H1 (cell line): Measurements from ENCODE around the gene ZNF750. TPM values are rescaled to one million over a fixed set of nuclear protein-coding genes. Genes with fewer than 3 reads are reported as not detected.

ENCODE experiments used
- EP300 ChIP-seq, 2 experiments: IDR thresholded peaks; 1 replicate in 1 of 2; 2 replicates in 1 of 2; pipeline ENCODE4 v1.6.1; 2011 to 2012; ENCODE audit warnings: low read depth in 2 of 2, low read length in 2 of 2, mild to moderate bottlenecking in 2 of 2, borderline replicate concordance in 1 of 2, inconsistent platforms in 1 of 2, moderate library complexity in 1 of 2
- EZH2 ChIP-seq: fragments of 200-600 bp; sonication (generic); IDR thresholded peaks from 2 replicates; pipeline ENCODE4 v1.7.1; 2012; ENCODE audit warnings: low read depth, mild to moderate bottlenecking, moderate library complexity, low read length, inconsistent platforms; ENCODE audit not compliant: severe bottlenecking
- PHF8 ChIP-seq: fragments of 200-600 bp; sonication (generic); conservative IDR thresholded peaks from 2 replicates; pipeline ENCODE4 v1.7.1; 2012; ENCODE audit warnings: low read depth, mild to moderate bottlenecking, inconsistent platforms, low read length, moderate library complexity
- RBBP5 ChIP-seq: IDR thresholded peaks from 2 replicates; pipeline ENCODE4 v1.7.1; 2012; ENCODE audit warnings: low read depth, mild to moderate bottlenecking, inconsistent platforms, low read length, moderate library complexity, borderline replicate concordance
- SAP30 ChIP-seq: fragments of 300-600 bp; sonication (generic); IDR thresholded peaks from 2 replicates; pipeline ENCODE4 v1.7.1; 2012; ENCODE audit warnings: low read length, moderate library complexity, mild to moderate bottlenecking, inconsistent platforms; ENCODE audit not compliant: insufficient read depth, insufficient replicate concordance
- SP2 ChIP-seq: IDR thresholded peaks from 2 replicates; pipeline ENCODE4 v1.6.1; 2012; ENCODE audit warnings: mild to moderate bottlenecking, low read length, inconsistent platforms
- SP4 ChIP-seq: IDR thresholded peaks from 2 replicates; pipeline ENCODE4 v1.6.1; 2012; ENCODE audit warnings: low read length, inconsistent platforms
- polyA plus RNA-seq, 7 experiments: library from polyadenylated mRNA; depleted of rRNA in 3 of 7; stranded (reverse) in 5 of 7; unstranded in 2 of 7; fragments of >200 nt in 5 of 7; fragments of 200-250 nt in 2 of 7; gene quantifications; 1 replicate in 5 of 7; 2 replicates in 1 of 7; 4 replicates in 1 of 7; pipeline versions ENCODE4 v1.2.1 to v1.2.3, GENCODE V29; 2011 to 2013; ENCODE audit warnings: missing spikeins in 2 of 7, mixed read lengths in 2 of 7
- total RNA-seq: library from RNA; stranded (reverse); fragmentation: NEBNext Ultra II Directional; extraction: Animal tissue kit (Norgen Biotek cat#: 25700); gene quantifications from 2 replicates; pipeline ENCODE4 v1.2.1, GENCODE V29; 2021
- TF ChIP-seq, protein P1 (sequence below): fragments of 300-600 bp; sonication (generic); IDR thresholded peaks from 2 replicates; pipeline ENCODE4 v1.7.1; 2012; ENCODE audit warnings: low read length, moderate library complexity, mild to moderate bottlenecking, inconsistent platforms; ENCODE audit not compliant: insufficient replicate concordance

The ZNF750 gene
- total and polyA plus RNA-seq, 2 of the 8 experiments (the other 6 are each of a cell fraction or from before 2014, with no cell fraction given) = not detected

DNA sequence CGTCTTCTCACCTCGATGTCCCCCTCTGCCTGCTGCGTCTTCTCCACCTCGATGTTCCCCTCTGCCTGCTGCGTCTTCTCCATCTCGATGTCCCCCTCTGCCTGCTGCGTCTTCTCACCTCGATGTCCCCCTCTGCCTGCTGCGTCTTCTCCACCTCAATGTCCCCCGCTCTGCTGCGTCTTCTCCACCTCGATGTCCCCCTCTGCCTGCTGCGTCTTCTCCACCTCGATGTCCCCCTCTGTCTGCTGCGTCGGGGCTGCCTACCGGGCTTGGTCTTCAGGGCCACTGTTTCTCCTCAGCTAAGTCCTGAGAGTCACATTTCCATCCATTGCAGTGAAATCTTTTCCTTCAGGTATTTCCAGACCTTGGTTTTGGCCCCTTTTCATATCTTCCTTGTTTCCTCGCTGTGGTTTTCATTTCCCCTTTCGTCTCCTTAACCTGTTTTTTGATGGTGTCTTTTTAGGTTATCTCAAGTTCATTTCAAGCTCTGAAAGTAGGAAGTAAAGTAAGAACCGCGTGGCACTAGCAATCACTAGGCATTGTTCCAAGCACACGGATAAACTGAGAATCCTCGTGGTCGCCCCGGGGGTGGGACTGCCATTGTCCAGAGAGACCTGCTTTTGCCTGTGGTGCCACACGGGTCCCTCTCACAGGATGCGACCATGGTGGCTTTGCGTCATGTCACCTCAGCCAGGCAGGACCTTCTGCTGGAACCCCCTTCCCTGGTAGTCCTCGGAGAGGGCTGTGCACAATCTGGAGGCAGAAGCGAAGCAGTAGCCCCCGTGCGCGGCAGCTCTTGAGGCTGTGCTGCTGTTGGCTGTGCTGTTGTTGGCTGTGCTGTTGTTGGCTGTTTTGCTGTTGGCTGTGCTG lies 9.5 kb upstream of the ZNF750 start (continued):
- TF ChIP-seq, protein P1, sequence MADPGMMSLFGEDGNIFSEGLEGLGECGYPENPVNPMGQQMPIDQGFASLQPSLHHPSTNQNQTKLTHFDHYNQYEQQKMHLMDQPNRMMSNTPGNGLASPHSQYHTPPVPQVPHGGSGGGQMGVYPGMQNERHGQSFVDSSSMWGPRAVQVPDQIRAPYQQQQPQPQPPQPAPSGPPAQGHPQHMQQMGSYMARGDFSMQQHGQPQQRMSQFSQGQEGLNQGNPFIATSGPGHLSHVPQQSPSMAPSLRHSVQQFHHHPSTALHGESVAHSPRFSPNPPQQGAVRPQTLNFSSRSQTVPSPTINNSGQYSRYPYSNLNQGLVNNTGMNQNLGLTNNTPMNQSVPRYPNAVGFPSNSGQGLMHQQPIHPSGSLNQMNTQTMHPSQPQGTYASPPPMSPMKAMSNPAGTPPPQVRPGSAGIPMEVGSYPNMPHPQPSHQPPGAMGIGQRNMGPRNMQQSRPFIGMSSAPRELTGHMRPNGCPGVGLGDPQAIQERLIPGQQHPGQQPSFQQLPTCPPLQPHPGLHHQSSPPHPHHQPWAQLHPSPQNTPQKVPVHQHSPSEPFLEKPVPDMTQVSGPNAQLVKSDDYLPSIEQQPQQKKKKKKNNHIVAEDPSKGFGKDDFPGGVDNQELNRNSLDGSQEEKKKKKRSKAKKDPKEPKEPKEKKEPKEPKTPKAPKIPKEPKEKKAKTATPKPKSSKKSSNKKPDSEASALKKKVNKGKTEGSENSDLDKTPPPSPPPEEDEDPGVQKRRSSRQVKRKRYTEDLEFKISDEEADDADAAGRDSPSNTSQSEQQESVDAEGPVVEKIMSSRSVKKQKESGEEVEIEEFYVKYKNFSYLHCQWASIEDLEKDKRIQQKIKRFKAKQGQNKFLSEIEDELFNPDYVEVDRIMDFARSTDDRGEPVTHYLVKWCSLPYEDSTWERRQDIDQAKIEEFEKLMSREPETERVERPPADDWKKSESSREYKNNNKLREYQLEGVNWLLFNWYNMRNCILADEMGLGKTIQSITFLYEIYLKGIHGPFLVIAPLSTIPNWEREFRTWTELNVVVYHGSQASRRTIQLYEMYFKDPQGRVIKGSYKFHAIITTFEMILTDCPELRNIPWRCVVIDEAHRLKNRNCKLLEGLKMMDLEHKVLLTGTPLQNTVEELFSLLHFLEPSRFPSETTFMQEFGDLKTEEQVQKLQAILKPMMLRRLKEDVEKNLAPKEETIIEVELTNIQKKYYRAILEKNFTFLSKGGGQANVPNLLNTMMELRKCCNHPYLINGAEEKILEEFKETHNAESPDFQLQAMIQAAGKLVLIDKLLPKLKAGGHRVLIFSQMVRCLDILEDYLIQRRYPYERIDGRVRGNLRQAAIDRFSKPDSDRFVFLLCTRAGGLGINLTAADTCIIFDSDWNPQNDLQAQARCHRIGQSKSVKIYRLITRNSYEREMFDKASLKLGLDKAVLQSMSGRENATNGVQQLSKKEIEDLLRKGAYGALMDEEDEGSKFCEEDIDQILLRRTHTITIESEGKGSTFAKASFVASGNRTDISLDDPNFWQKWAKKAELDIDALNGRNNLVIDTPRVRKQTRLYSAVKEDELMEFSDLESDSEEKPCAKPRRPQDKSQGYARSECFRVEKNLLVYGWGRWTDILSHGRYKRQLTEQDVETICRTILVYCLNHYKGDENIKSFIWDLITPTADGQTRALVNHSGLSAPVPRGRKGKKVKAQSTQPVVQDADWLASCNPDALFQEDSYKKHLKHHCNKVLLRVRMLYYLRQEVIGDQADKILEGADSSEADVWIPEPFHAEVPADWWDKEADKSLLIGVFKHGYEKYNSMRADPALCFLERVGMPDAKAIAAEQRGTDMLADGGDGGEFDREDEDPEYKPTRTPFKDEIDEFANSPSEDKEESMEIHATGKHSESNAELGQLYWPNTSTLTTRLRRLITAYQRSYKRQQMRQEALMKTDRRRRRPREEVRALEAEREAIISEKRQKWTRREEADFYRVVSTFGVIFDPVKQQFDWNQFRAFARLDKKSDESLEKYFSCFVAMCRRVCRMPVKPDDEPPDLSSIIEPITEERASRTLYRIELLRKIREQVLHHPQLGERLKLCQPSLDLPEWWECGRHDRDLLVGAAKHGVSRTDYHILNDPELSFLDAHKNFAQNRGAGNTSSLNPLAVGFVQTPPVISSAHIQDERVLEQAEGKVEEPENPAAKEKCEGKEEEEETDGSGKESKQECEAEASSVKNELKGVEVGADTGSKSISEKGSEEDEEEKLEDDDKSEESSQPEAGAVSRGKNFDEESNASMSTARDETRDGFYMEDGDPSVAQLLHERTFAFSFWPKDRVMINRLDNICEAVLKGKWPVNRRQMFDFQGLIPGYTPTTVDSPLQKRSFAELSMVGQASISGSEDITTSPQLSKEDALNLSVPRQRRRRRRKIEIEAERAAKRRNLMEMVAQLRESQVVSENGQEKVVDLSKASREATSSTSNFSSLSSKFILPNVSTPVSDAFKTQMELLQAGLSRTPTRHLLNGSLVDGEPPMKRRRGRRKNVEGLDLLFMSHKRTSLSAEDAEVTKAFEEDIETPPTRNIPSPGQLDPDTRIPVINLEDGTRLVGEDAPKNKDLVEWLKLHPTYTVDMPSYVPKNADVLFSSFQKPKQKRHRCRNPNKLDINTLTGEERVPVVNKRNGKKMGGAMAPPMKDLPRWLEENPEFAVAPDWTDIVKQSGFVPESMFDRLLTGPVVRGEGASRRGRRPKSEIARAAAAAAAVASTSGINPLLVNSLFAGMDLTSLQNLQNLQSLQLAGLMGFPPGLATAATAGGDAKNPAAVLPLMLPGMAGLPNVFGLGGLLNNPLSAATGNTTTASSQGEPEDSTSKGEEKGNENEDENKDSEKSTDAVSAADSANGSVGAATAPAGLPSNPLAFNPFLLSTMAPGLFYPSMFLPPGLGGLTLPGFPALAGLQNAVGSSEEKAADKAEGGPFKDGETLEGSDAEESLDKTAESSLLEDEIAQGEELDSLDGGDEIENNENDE = no peak
- TF ChIP-seq PHF8 (no peak), SP4 (no peak), SP2 (no peak), EZH2 (no peak), EP300 (IDR thresholded peaks at IDR 0.05; ENCODE audit: borderline replicate concordance in 1 of 2, low read depth in 2 of 2, low read length in 2 of 2) (no peak), SAP30 (no peak), RBBP5 (no peak)
